SK-N-SH (cell line): ENCODE measurements around the gene AGBL4.

Source experiments
- CTCF ChIP-seq: fragments of 200-600 bp; sonication (generic); IDR thresholded peaks from 2 replicates; pipeline ENCODE4 v1.6.1; 2017; ENCODE audit warnings: antibody characterized with exemption, mild to moderate bottlenecking, moderate library complexity
- EP300 ChIP-seq, 2 experiments: IDR thresholded peaks; 2 replicates each; pipeline versions ENCODE4 v1.4.0 to v1.6.1; 2012; ENCODE audit warnings: borderline replicate concordance in 1 of 2, low read depth in 1 of 2, low read length in 1 of 2
- EZH2phosphoT487 ChIP-seq: fragments of 200-600 bp; sonication (generic); IDR thresholded peaks from 2 replicates; pipeline ENCODE4 v1.6.1; 2017; ENCODE audit warnings: low read depth, mixed run types, mild to moderate bottlenecking, antibody characterized with exemption, moderate library complexity, borderline replicate concordance
- GATA2 ChIP-seq: sonication (generic); formaldehyde crosslinking; IDR thresholded peaks from 2 replicates; pipeline ENCODE4 v1.5.0; 2020; ENCODE audit warnings: mild to moderate bottlenecking, missing genetic modification reagents
- MAX ChIP-seq: IDR thresholded peaks from 2 replicates; pipeline ENCODE4 v1.4.0; 2012; ENCODE audit warnings: low read depth
- MXI1 ChIP-seq: IDR thresholded peaks from 2 replicates; pipeline ENCODE4 v1.6.1; 2012; ENCODE audit warnings: mild to moderate bottlenecking, low read depth, low read length, improper control_type of control experiment
- POLR2AphosphoS5 ChIP-seq: IDR thresholded peaks from 2 replicates; pipeline ENCODE4 v1.6.1; 2012; ENCODE audit warnings: low read depth, low read length
- RAD21 ChIP-seq: IDR thresholded peaks from 2 replicates; pipeline ENCODE4 v1.6.1; 2012; ENCODE audit warnings: mild to moderate bottlenecking, low read length
- RFX5 ChIP-seq: IDR thresholded peaks from 2 replicates; pipeline ENCODE4 v1.6.1; 2012; ENCODE audit warnings: mild to moderate bottlenecking, improper control_type of control experiment, low read length
- SMC3 ChIP-seq: IDR thresholded peaks from 2 replicates; pipeline ENCODE4 v1.6.1; 2012; ENCODE audit warnings: low read depth, low read length, improper control_type of control experiment
- TAF1 ChIP-seq: IDR thresholded peaks from 2 replicates; pipeline ENCODE4 v1.6.1; 2012; ENCODE audit warnings: low read depth, mild to moderate bottlenecking, low read length, moderate library complexity, borderline replicate concordance
- USF1 ChIP-seq: IDR thresholded peaks from 2 replicates; pipeline ENCODE4 v1.4.0; 2012; ENCODE audit warnings: low read depth, borderline replicate concordance
- YY1 ChIP-seq: IDR thresholded peaks from 2 replicates; pipeline ENCODE4 v1.4.0; 2012; ENCODE audit warnings: low read depth, mild to moderate bottlenecking
- ZBTB33 ChIP-seq: IDR thresholded peaks from 2 replicates; pipeline ENCODE4 v1.4.0; 2012; ENCODE audit warnings: low read depth, borderline replicate concordance

GRCh38 chr1:48572134-48572533 lies 1451.6 kb downstream of the AGBL4 start:
- TF ChIP-seq EP300 (IDR thresholded peaks at IDR 0.05; ENCODE audit: borderline replicate concordance in 1 of 2, low read depth in 1 of 2, low read length in 1 of 2) (no peak), USF1 (no peak), TAF1 (no peak), CTCF (no peak), EZH2phosphoT487 (no peak), MAX (no peak), GATA2 (CRISPR knock-in tag) (no peak), MXI1 (no peak), SMC3 (no peak), POLR2AphosphoS5 (no peak), ZBTB33 (no peak), YY1 (no peak), RFX5 (no peak), RAD21 (no peak)
